Fibroblast of pulmonary artery (primary cell): ENCODE data around the gene KRT86.
"Not testable (repeated sequence)": the region's sequence is repeated elsewhere in the genome, so short reads cannot be mapped to it uniquely, and the experiment has no call there.

Experiments used
- DNase-seq: peaks from one replicate; pipeline ENCODE4 v3.0.0-alpha.2; 2010; ENCODE audit warnings: low read depth
- H3K4me3 ChIP-seq: replicated peaks from 2 replicates; pipeline ENCODE4 v1.5.1; 2011; ENCODE audit warnings: low read depth, mild to moderate bottlenecking, control low read depth, low read length, moderate library complexity
- TF ChIP-seq, protein P1 (sequence below): IDR thresholded peaks from 2 replicates; pipeline ENCODE4 v1.5.1; 2011; ENCODE audit warnings: mild to moderate bottlenecking, control low read depth, low read length, inconsistent platforms; ENCODE audit errors: missing control alignments

KRT86 gene

GRCh38 chr12:52338241-52338960 is 64.0 kb downstream of the KRT86 start:
- TF ChIP-seq, protein P1, sequence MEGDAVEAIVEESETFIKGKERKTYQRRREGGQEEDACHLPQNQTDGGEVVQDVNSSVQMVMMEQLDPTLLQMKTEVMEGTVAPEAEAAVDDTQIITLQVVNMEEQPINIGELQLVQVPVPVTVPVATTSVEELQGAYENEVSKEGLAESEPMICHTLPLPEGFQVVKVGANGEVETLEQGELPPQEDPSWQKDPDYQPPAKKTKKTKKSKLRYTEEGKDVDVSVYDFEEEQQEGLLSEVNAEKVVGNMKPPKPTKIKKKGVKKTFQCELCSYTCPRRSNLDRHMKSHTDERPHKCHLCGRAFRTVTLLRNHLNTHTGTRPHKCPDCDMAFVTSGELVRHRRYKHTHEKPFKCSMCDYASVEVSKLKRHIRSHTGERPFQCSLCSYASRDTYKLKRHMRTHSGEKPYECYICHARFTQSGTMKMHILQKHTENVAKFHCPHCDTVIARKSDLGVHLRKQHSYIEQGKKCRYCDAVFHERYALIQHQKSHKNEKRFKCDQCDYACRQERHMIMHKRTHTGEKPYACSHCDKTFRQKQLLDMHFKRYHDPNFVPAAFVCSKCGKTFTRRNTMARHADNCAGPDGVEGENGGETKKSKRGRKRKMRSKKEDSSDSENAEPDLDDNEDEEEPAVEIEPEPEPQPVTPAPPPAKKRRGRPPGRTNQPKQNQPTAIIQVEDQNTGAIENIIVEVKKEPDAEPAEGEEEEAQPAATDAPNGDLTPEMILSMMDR, result no peak

GRCh38 chr12:52341066-52341580 is 66.7 kb downstream of the KRT86 start:
- no peak for DNase-seq
- H3K4me3 ChIP-seq, result no peak overlapping the region
- TF ChIP-seq, protein P1, result no peak

More at GRCh38 chr12:52338241-52338960, 64.0 kb downstream of the KRT86 start:
- H3K4me3 ChIP-seq, result no peak overlapping the region
- DNase-seq, result no peak

- TF ChIP-seq, protein P1, result no peak
- no peak for DNase-seq
- no peak overlapping the region for H3K4me3 ChIP-seq
These were observed 68.5 kb downstream of the KRT86 start for GRCh38 chr12:52342781-52343490.

GRCh38 chr12:52343550-52343949 is 69.1 kb downstream of the KRT86 start:
- no peak for DNase-seq
- TF ChIP-seq, protein P1, result no peak
- H3K4me3 ChIP-seq, result no peak overlapping the region

- H3K4me3 ChIP-seq, result no peak overlapping the region
- no peak for DNase-seq
These were observed 69.7 kb downstream of the KRT86 start for GRCh38 chr12:52344111-52344510.

DNA sequence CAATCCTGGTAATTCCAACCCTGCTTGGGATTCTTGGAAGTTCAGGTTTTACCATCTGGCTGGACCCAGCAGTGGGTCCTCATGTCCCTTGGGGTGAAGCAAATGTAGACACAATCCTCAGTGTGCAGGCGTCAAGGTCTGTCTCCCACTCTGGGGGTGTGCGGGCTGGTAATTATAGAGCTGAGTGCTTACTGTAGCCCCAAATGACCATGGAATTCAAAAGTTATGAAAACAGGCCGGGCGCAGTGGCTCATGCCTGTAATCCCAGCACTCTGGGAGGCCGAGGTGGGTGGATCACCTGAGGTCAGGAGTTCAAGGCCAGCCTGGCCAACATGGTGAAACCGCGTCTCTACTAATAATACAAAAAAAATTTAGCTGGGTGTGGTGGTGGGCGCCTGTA is 70.6 kb downstream of the KRT86 start:
- H3K4me3 ChIP-seq, DNase-seq: not testable (repeated sequence)

More at GRCh38 chr12:52344111-52344510, 69.7 kb downstream of the KRT86 start:
- TF ChIP-seq, protein P1, result no peak

GRCh38 chr12:52346593-52346992 is 72.1 kb downstream of the KRT86 start:
- DNase-seq, result no peak
- no peak overlapping the region for H3K4me3 ChIP-seq
- TF ChIP-seq, protein P1, result no peak
